SK-N-SH treated with all-trans-retinoic acid at 6 μM for 48 hours (cell line): ENCODE measurements around the gene NME7.

Source experiments
- ATAC-seq: fragments of 200-7000 bp; cut with Tn5 transposase; 3 replicates; pipeline ENCODE4 v1.9.1; 2020; ENCODE audit warnings: mild to moderate bottlenecking, moderate library complexity
- BACH2 ChIP-seq: fragments of 250-450 bp; sonication (Bioruptor Pico); IDR thresholded peaks from 2 replicates; pipeline ENCODE4 v1.9.0; 2021; ENCODE audit warnings: mild to moderate bottlenecking, borderline replicate concordance
- CSDC2 ChIP-seq: fragments of 250-450 bp; sonication (Bioruptor Pico); IDR thresholded peaks from 2 replicates; pipeline ENCODE4 v1.5.0; 2020; ENCODE audit warnings: mild to moderate bottlenecking, moderate library complexity
- CSRNP3 ChIP-seq: fragments of 250-450 bp; sonication (Bioruptor Pico); IDR thresholded peaks from 2 replicates; pipeline ENCODE4 v1.5.1; 2021; ENCODE audit warnings: mild to moderate bottlenecking, moderate library complexity
- ESRRG ChIP-seq: fragments of 250-450 bp; sonication (Bioruptor Pico); IDR thresholded peaks from 2 replicates; pipeline ENCODE4 v1.6.1; 2021; ENCODE audit warnings: mild to moderate bottlenecking
- GLIS3 ChIP-seq: fragments of 250-450 bp; sonication (Bioruptor Pico); IDR thresholded peaks from 2 replicates; pipeline ENCODE4 v1.5.0; 2020; ENCODE audit warnings: mild to moderate bottlenecking, moderate library complexity
- ISL1 ChIP-seq: fragments of 250-450 bp; sonication (Bioruptor Pico); IDR thresholded peaks from 2 replicates; pipeline ENCODE4 v2.1.2; 2022; ENCODE audit warnings: mild to moderate bottlenecking, moderate library complexity
- OSR1 ChIP-seq: fragments of 250-450 bp; sonication (Bioruptor Pico); IDR thresholded peaks from 2 replicates; pipeline ENCODE4 v1.8.0; 2022; ENCODE audit warnings: moderate library complexity, mild to moderate bottlenecking, inconsistent platforms
- PPARA ChIP-seq: fragments of 250-450 bp; sonication (Bioruptor Pico); IDR thresholded peaks from 2 replicates; pipeline ENCODE4 v1.5.0; 2020; ENCODE audit warnings: mild to moderate bottlenecking, borderline replicate concordance
- RARB ChIP-seq: fragments of 250-450 bp; sonication (Bioruptor Pico); IDR thresholded peaks from 2 replicates; pipeline ENCODE4 v1.8.0; 2021; ENCODE audit warnings: mild to moderate bottlenecking, moderate library complexity
- SNAI2 ChIP-seq: fragments of 250-450 bp; sonication (Bioruptor Pico); IDR thresholded peaks from 2 replicates; pipeline ENCODE4 v1.5.0; 2020; ENCODE audit warnings: mild to moderate bottlenecking, moderate library complexity
- TCF4 ChIP-seq: fragments of 250-450 bp; sonication (Bioruptor Pico); IDR thresholded peaks from 2 replicates; pipeline ENCODE4 v1.8.0; 2021; ENCODE audit warnings: mild to moderate bottlenecking, moderate library complexity, borderline replicate concordance
- TOX ChIP-seq: fragments of 250-450 bp; sonication (Bioruptor Pico); IDR thresholded peaks from 2 replicates; pipeline ENCODE4 v1.8.0; 2021; ENCODE audit warnings: mild to moderate bottlenecking, moderate library complexity, borderline replicate concordance
- TSHZ2 ChIP-seq: fragments of 250-450 bp; sonication (Bioruptor Pico); IDR thresholded peaks from 2 replicates; pipeline ENCODE4 v1.5.0; 2020; ENCODE audit warnings: mild to moderate bottlenecking, moderate library complexity
- ZC3H10 ChIP-seq: fragments of 250-450 bp; sonication (Bioruptor Pico); IDR thresholded peaks from 2 replicates; pipeline ENCODE4 v1.5.1; 2021; ENCODE audit warnings: mild to moderate bottlenecking, moderate library complexity
- ZFP3 ChIP-seq: fragments of 250-450 bp; sonication (Bioruptor Pico); IDR thresholded peaks from 2 replicates; pipeline ENCODE4 v1.5.0; 2020; ENCODE audit warnings: mild to moderate bottlenecking, moderate library complexity
- ZFP30 ChIP-seq: fragments of 450-650 bp; formaldehyde crosslinking; IDR thresholded peaks from 2 replicates; pipeline ENCODE4 v1.5.0; 2022; ENCODE audit warnings: mild to moderate bottlenecking, moderate library complexity
- ZNF565 ChIP-seq: fragments of 450-650 bp; formaldehyde crosslinking; conservative IDR thresholded peaks from 2 replicates; pipeline ENCODE4 v1.5.0; 2020; ENCODE audit warnings: low read depth, mild to moderate bottlenecking, moderate library complexity
- ZNF70 ChIP-seq: fragments of 450-650 bp; formaldehyde crosslinking; IDR thresholded peaks from 2 replicates; pipeline ENCODE4 v1.5.0; 2020; ENCODE audit warnings: mild to moderate bottlenecking, moderate library complexity
- ZNF8 ChIP-seq: fragments of 450-650 bp; formaldehyde crosslinking; IDR thresholded peaks from 2 replicates; pipeline ENCODE4 v1.5.0; 2020; ENCODE audit warnings: mild to moderate bottlenecking, moderate library complexity
- TF ChIP-seq, protein P1 (sequence below): fragments of 250-450 bp; sonication (Bioruptor Pico); IDR thresholded peaks from 2 replicates; pipeline ENCODE4 v1.8.0; 2020; ENCODE audit warnings: mild to moderate bottlenecking, moderate library complexity, borderline replicate concordance
- TF ChIP-seq, protein P2 (sequence below): fragments of 250-450 bp; sonication (Bioruptor Pico); IDR thresholded peaks from 2 replicates; pipeline ENCODE4 v1.5.1; 2020; ENCODE audit warnings: low read depth, mild to moderate bottlenecking, moderate library complexity

NME7 gene

DNA sequence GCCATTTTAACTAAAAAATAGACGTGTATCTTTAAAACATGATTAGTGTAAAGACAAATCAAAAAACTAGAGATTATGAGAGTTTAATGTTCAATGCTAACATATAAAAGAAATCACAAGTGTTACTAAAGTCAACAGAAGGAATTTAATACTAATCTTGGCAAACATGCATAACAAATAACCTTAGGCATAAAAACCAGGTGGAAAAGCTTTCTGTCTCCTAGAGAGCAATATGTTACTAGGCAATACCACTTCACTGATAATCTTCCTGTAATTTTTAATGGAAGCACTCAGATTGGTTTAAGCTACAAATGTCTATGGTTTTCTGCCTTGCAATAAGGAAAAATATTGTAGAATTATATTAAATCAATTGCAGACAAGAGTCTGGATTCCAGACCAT is 121.9 kb downstream of the NME7 start:
- no peak for ATAC-seq
- TF ChIP-seq BACH2 (CRISPR knock-in tag), result no peak
- no peak for TF ChIP-seq ZNF565
- no peak for TF ChIP-seq ISL1
- TF ChIP-seq, protein P1, sequence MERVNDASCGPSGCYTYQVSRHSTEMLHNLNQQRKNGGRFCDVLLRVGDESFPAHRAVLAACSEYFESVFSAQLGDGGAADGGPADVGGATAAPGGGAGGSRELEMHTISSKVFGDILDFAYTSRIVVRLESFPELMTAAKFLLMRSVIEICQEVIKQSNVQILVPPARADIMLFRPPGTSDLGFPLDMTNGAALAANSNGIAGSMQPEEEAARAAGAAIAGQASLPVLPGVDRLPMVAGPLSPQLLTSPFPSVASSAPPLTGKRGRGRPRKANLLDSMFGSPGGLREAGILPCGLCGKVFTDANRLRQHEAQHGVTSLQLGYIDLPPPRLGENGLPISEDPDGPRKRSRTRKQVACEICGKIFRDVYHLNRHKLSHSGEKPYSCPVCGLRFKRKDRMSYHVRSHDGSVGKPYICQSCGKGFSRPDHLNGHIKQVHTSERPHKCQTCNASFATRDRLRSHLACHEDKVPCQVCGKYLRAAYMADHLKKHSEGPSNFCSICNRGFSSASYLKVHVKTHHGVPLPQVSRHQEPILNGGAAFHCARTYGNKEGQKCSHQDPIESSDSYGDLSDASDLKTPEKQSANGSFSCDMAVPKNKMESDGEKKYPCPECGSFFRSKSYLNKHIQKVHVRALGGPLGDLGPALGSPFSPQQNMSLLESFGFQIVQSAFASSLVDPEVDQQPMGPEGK, result no peak
- no peak for TF ChIP-seq ZNF70 (CRISPR knock-in tag)
- TF ChIP-seq, protein P2, sequence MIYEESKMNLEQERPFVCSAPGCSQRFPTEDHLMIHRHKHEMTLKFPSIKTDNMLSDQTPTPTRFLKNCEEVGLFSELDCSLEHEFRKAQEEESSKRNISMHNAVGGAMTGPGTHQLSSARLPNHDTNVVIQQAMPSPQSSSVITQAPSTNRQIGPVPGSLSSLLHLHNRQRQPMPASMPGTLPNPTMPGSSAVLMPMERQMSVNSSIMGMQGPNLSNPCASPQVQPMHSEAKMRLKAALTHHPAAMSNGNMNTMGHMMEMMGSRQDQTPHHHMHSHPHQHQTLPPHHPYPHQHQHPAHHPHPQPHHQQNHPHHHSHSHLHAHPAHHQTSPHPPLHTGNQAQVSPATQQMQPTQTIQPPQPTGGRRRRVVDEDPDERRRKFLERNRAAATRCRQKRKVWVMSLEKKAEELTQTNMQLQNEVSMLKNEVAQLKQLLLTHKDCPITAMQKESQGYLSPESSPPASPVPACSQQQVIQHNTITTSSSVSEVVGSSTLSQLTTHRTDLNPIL, result no peak
- no peak for TF ChIP-seq RARB (CRISPR knock-in tag)
- TF ChIP-seq PPARA, result no peak
- no peak for TF ChIP-seq ZFP3 (CRISPR knock-in tag)
- no peak for TF ChIP-seq ZFP30 (CRISPR knock-in tag)

DNA sequence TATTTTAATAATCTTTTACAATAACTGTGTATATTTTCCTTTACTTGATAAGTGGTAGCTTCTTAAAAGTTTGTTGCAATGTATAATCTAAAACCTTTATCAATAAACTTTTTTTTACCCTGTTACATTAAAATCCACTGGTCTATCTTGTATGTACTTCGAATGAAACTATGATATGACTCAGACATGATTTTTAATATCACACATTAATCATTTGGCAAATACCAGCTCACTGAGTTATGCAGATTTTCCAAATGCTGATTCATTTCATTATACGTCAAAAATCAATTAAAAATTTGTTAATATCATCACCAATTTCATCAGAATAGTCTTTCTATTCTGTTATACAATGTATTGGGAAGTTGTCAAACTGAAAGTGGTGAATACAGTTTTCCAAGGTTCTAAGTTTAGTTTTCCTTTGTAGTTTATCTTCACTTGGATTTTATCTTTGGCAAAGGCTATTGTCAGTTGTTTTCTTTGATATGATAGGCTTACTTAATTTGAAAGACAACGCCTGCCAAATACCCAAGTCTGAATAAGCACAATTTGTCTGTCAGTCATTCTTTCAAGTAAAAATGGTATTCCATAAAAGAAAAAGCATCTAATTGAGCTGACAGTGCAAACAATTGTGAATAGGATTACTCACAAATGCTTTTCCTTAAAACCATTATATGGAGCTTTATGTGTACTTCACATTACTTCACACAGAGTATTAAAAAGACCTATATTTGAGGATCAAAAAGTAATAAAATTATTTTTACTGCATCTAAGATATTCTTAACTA is 127.0 kb downstream of the NME7 start:
- 0 out of 2 replicates have a peak, but pooled peaks have one; percentile 4 for TF ChIP-seq RARB (CRISPR knock-in tag)
- no peak for TF ChIP-seq SNAI2 (CRISPR knock-in tag)
- ATAC-seq, result peak; percentile 68

DNA sequence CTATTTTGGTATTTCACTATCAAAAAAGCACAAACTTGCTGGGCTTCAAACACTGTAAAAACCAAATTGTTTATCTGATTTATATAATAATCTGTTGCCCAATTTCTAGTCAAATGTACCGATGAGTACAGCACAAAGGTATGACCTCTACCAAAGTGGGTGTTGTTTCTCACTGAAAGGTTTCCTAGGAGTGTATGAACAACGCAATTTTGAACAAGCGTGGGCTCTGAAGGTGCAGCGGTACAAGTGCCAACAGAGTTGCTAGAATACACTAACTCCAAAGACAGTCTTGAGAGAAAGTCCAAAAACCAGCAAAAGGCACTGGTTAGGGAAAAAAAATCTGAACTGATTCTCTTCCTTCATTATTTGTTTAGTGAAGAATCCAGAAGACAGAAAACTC is 130.7 kb downstream of the NME7 start:
- TF ChIP-seq ISL1 (no peak), RARB (CRISPR knock-in tag) (no peak), TOX (CRISPR knock-in tag) (no peak), GLIS3 (CRISPR knock-in tag) (no peak), ZFP3 (CRISPR knock-in tag) (no peak), PPARA (no peak), ZNF70 (CRISPR knock-in tag) (no peak)
- no peak for ATAC-seq

DNA sequence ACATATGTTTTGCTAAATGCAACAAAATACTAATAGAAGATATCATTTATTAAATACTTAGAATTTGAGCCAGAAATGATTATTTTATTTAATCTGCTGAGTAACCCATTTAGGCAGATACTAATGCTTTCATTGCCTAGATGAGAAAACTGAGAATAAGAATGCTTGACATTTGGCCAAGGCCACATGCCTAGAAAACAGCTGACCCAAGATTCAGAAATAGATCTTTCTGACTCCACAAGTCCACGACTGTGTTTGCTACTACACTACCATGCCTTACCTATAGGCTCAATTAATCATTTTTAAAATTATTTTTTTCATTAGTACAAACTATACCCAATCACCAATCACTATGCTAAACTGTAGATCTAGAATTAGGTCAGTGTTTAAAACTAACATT is 131.5 kb downstream of the NME7 start:
- ATAC-seq, result peak; percentile 44; the same call in 1 of the 3 replicates
- TF ChIP-seq, protein P2, result no peak
- no peak for TF ChIP-seq ZNF70 (CRISPR knock-in tag)
- TF ChIP-seq ZC3H10 (CRISPR knock-in tag), result no peak
- TF ChIP-seq ZFP3 (CRISPR knock-in tag), result no peak
- TF ChIP-seq BACH2 (CRISPR knock-in tag), result no peak
- TF ChIP-seq CSRNP3 (CRISPR knock-in tag), result no peak
- TF ChIP-seq TOX (CRISPR knock-in tag), result no peak
- no peak for TF ChIP-seq ESRRG (CRISPR knock-in tag)
- TF ChIP-seq ZNF565, result no peak
- TF ChIP-seq SNAI2 (CRISPR knock-in tag), result no peak
- no peak for TF ChIP-seq RARB (CRISPR knock-in tag)
- TF ChIP-seq ZNF8 (CRISPR knock-in tag), result no peak
- no peak for TF ChIP-seq TCF4 (CRISPR knock-in tag)

DNA sequence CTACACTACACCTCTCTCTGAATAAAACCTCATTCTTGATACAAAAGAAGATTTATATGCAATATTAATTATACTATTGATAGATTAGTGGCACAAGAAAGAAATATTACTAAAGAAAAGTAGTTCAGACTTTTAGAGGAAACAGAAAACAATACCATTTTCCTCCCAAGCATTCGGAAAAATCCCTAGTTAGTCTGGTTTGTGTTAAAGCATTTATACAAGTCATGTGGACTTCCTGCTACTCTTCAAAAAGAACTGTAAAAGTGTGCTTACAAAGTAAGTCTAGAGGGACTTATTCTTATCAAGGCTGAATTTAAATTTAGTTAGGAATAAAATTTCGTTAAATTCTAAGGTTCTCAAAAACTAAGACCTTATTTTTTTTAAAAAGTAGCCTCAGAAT is 132.0 kb downstream of the NME7 start:
- ATAC-seq, result no peak
- TF ChIP-seq GLIS3 (CRISPR knock-in tag) (no peak), OSR1 (CRISPR knock-in tag) (no peak), ZNF8 (CRISPR knock-in tag) (no peak), CSRNP3 (CRISPR knock-in tag) (no peak), TSHZ2 (CRISPR knock-in tag) (no peak), CSDC2 (CRISPR knock-in tag) (no peak), BACH2 (CRISPR knock-in tag) (no peak), ESRRG (CRISPR knock-in tag) (no peak)
- TF ChIP-seq, protein P1, result no peak
